Suprapubic skin (tissue), 4 donors: ENCODE results near the gene OVAAL. TPM values are rescaled to one million over a fixed set of nuclear protein-coding genes. Genes with fewer than 3 reads are reported as not detected.

Source experiments
- DNase-seq, 2 donors: peaks; one replicate each; pipeline ENCODE4 v3.0.0-alpha.2; 2019; ENCODE audit warnings: low spot score in 2 of 2
- H3K27ac ChIP-seq: fragments of 200-600 bp; sonication (generic); one replicate; pipeline ENCODE4 v1.5.1; 2019
- H3K27me3 ChIP-seq: fragments of 200-600 bp; sonication (generic); one replicate; pipeline ENCODE4 v1.5.1; 2019
- H3K36me3 ChIP-seq: fragments of 200-600 bp; sonication (generic); one replicate; pipeline ENCODE4 v1.5.1; 2019
- H3K4me1 ChIP-seq: fragments of 200-600 bp; sonication (generic); one replicate; pipeline ENCODE4 v1.5.1; 2019
- H3K4me3 ChIP-seq: fragments of 200-600 bp; sonication (generic); one replicate; pipeline ENCODE4 v1.5.1; 2019; ENCODE audit warnings: mild to moderate bottlenecking
- H3K9me3 ChIP-seq: fragments of 200-600 bp; sonication (generic); one replicate; pipeline ENCODE4 v1.5.1; 2019
- CTCF ChIP-seq, 2 donors: fragments of 200-600 bp in 1 of 2; fragments of 450-650 bp in 1 of 2; sonication (generic) in 1 of 2; IDR thresholded peaks; one replicate each; pipeline ENCODE4 v1.5.1; 2016 to 2019; ENCODE audit warnings: antibody characterized with exemption in 2 of 2, mild to moderate bottlenecking in 1 of 2, moderate library complexity in 1 of 2
- EP300 ChIP-seq: sonication (generic); formaldehyde crosslinking; IDR thresholded peaks from one replicate; pipeline ENCODE4 v1.6.1; 2017; ENCODE audit warnings: antibody characterized with exemption
- POLR2A ChIP-seq, 2 donors: fragments of 450-650 bp; IDR thresholded peaks; one replicate each; pipeline ENCODE4 v1.6.1; 2017; ENCODE audit warnings: antibody characterized with exemption in 2 of 2, mild to moderate bottlenecking in 2 of 2, moderate library complexity in 2 of 2
- POLR2AphosphoS5 ChIP-seq, 3 donors: sonication (generic); formaldehyde crosslinking; IDR thresholded peaks; one replicate each; pipeline ENCODE4 v1.6.1; 2017; ENCODE audit warnings: antibody characterized with exemption in 3 of 3
- WGBS: methylation state at CpG from one replicate; pipeline ENCODE4 v1.1.5; 2018; 5-methylcytosine and 5-hydroxymethylcytosine counted together
- total RNA-seq, 4 donors: library from RNA; depleted of rRNA; stranded (reverse); fragments of >200 nt; gene quantifications; one replicate each; pipeline ENCODE4 v1.1.0, GENCODE V29; 2016

Gene OVAAL
- total RNA-seq, 4 donors from 2014 or later: not detected

- no peaks in the 10 kb centered on the region for H3K27me3 ChIP-seq
- no peaks in the 10 kb centered on the region for H3K36me3 ChIP-seq
- DNase-seq: no peak
- H3K9me3 ChIP-seq: no peaks in the 10 kb centered on the region
- TF ChIP-seq POLR2AphosphoS5 (IDR thresholded peaks at IDR 0.05) (no peak), EP300 (no peak)
- WGBS: 91% methylated on average over 4 of the region's 4 CpGs
- H3K4me1 ChIP-seq: peaks cover 8% of the 10 kb centered on the region
- no peak overlapping the region for H3K27ac ChIP-seq
- no peak overlapping the region for H3K4me3 ChIP-seq
Observed at GRCh38 chr1:180565121-180565871, 6.5 kb downstream of the OVAAL start.

GRCh38 chr1:180566026-180566425 is 7.3 kb downstream of the OVAAL start:
- no peaks in the 10 kb centered on the region for H3K36me3 ChIP-seq
- TF ChIP-seq POLR2A (IDR thresholded peaks at IDR 0.05): no peak
- no peak for TF ChIP-seq CTCF (IDR thresholded peaks at IDR 0.05)
- TF ChIP-seq POLR2AphosphoS5 (IDR thresholded peaks at IDR 0.05): no peak
- no peak for TF ChIP-seq EP300
- no peak overlapping the region for H3K27ac ChIP-seq
- H3K27me3 ChIP-seq: no peaks in the 10 kb centered on the region
- H3K4me1 ChIP-seq: peaks cover 8% of the 10 kb centered on the region
- no peaks in the 10 kb centered on the region for H3K9me3 ChIP-seq
- WGBS: 57% methylated on average over 6 of the region's 6 CpGs
- H3K4me3 ChIP-seq: no peak overlapping the region
- no peak for DNase-seq

DNA sequence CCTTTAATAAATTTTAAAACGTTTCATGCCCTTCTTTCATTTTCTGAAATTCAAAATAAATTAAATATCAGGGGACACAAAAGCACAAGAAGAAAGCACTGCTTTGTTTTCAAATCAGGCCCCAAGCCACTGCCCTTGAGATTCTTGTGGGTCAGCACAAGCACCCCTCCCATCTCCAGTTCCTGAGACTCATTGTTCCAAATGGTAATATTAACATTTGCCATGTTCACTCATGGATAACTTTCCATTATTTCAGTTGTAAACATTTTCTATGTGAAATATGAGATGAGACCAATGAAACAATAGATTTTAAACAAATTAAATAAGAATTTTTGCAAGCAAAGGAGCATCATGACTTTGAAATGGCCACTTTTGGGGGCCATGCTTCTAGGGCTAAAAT is 7.7 kb downstream of the OVAAL start:
- WGBS: 37% methylated on average over 1 of the region's 1 CpG
- Histone ChIP-seq H3K9me3 (no peaks in the 10 kb centered on the region), H3K4me3 (no peak overlapping the region), H3K4me1 (peaks cover 8% of the 10 kb centered on the region), H3K27me3 (no peaks in the 10 kb centered on the region), H3K27ac (no peak overlapping the region), H3K36me3 (no peaks in the 10 kb centered on the region)
- no peak for TF ChIP-seq EP300
- TF ChIP-seq POLR2A (IDR thresholded peaks at IDR 0.05): no peak
- TF ChIP-seq POLR2AphosphoS5 (IDR thresholded peaks at IDR 0.05): no peak
- TF ChIP-seq CTCF (IDR thresholded peaks at IDR 0.05): no peak
- no peak for DNase-seq

DNA sequence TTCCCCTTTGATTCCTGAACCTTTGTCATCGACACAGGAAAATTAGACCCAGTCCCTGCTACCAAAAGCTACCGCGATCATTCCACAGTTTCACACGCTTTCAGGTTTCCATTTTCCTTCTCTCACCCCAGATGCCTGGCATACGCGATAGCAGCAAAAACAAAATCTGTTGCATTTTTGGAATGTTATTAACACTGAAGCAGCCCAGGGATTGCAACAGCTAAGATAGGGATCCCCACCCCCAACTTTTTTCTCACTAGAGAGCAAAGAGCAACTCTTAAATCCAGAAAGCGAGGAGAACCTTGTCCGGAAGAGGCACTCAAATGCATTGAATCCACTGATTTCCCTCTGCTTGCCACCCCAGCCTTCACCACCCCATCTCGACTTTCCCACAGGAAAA is 8.9 kb downstream of the OVAAL start:
- Histone ChIP-seq H3K36me3 (no peaks in the 10 kb centered on the region), H3K9me3 (no peaks in the 10 kb centered on the region), H3K27ac (no peak overlapping the region), H3K4me1 (peaks cover 6% of the 10 kb centered on the region), H3K27me3 (no peaks in the 10 kb centered on the region), H3K4me3 (no peak overlapping the region)
- DNase-seq: no peak
- TF ChIP-seq CTCF (IDR thresholded peaks at IDR 0.05): no peak
- no peak for TF ChIP-seq POLR2AphosphoS5 (IDR thresholded peaks at IDR 0.05)
- no peak for TF ChIP-seq EP300
- TF ChIP-seq POLR2A (IDR thresholded peaks at IDR 0.05): no peak
- WGBS: 88% methylated on average over 9 of the region's 9 CpGs

DNA sequence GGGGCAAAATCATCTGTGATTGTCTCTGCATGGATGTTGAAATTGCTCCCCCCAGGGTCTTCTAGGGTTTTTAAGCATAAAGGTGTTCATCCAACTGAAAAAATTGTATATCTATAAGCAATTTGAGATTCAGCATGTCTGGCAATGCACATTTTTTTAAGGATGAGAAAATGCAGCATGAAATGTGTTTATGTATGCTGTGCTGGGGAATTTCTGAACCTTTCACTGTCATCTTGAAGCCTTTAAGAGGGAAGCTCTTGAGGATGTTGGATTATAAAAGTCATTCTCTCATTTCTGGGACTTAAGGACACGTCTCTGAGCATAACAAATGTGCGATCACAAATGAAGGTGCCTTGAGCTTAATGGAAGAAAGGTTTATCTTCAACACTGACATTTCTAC is 9.4 kb downstream of the OVAAL start:
- no peak for TF ChIP-seq POLR2A (IDR thresholded peaks at IDR 0.05)
- no peak for TF ChIP-seq CTCF (IDR thresholded peaks at IDR 0.05)
- TF ChIP-seq EP300: no peak
- TF ChIP-seq POLR2AphosphoS5 (IDR thresholded peaks at IDR 0.05): no peak
- Histone ChIP-seq H3K27ac (no peak overlapping the region), H3K4me3 (no peak overlapping the region), H3K4me1 (peaks cover under 1% of the 10 kb centered on the region), H3K27me3 (no peaks in the 10 kb centered on the region), H3K36me3 (no peaks in the 10 kb centered on the region), H3K9me3 (no peaks in the 10 kb centered on the region)
- WGBS: 81% methylated on average over 2 of the region's 2 CpGs
- no peak for DNase-seq
